ENCODE measurements around the gene DUSP28.
"Not testable (repeated sequence)": the region's sequence is repeated elsewhere in the genome, so short reads cannot be mapped to it uniquely, and the experiment has no call there.

DUSP28 gene

GRCh38 chr2:240529344-240529999 lies 30.7 kb upstream of the DUSP28 start:
- no peak overlapping the region for H3K9ac ChIP-seq (ENCODE audit: low read length)
- no peak overlapping the region for H3K4me3 ChIP-seq (ENCODE audit: low read length)
- H3K4me1 ChIP-seq (ENCODE audit: control insufficient read depth, insufficient read depth, low read length): no peaks in the 10 kb centered on the region
- H3K36me3 ChIP-seq (ENCODE audit: control insufficient read depth, insufficient read depth, low read length, severe bottlenecking): peaks cover 18% of the 10 kb centered on the region
- no peaks in the 10 kb centered on the region for H3K27me3 ChIP-seq (replicated peaks; ENCODE audit: control insufficient read depth, insufficient read depth, low read length)
- DNase-seq (ENCODE audit: low read depth): no peak
- peaks cover 28% of the 10 kb centered on the region for H3K9me3 ChIP-seq (ENCODE audit: control insufficient read depth, low read length)

DNA sequence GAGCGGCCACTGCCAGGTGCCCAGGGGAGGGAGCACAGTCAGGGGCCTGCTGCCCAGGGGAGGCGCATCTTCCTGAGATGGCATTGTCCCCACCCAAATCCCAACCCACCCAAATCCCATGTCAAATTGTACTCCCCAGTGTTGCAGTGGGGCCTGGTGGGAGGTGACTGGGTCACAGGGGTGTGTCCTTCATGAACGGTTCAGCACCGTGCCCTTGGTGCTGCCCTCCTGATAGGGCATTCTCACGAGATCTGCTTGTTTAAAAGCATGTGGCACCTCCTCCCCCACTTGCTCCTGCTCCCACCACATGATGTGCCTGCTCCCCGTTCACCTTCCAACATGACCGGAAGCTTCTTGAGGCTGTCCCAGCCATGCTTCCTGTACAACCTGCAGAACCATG lies 30.0 kb upstream of the DUSP28 start:
- Histone ChIP-seq H3K36me3 (ENCODE audit: control insufficient read depth, insufficient read depth, low read length, severe bottlenecking) (peaks cover 18% of the 10 kb centered on the region), H3K9me3 (ENCODE audit: control insufficient read depth, low read length) (peaks cover 25% of the 10 kb centered on the region), H3K4me3 (ENCODE audit: low read length) (no peak overlapping the region), H3K27me3 (replicated peaks; ENCODE audit: control insufficient read depth, insufficient read depth, low read length) (no peaks in the 10 kb centered on the region), H3K4me1 (ENCODE audit: control insufficient read depth, insufficient read depth, low read length) (no peaks in the 10 kb centered on the region), H3K9ac (ENCODE audit: low read length) (no peak overlapping the region)
- DNase-seq (ENCODE audit: low read depth): no peak

DNA sequence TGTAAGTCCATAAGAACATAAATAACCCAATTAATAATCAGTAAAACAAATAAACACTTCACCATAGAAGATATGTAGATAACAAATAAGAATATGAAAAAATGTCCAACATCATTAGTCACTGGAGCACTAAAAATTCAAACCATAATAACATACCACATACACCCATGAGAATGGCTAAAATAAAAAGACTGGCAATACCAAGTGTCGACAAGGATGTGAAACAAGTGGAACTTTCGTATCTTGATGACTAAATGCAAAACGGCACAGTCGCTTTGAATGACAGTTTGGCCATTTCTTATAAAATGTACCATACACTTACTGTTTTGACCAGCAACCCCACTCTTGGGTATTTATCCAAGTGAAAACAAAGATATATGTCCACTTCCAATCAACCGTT lies 29.1 kb upstream of the DUSP28 start:
- H3K36me3 ChIP-seq (ENCODE audit: control insufficient read depth, insufficient read depth, low read length, severe bottlenecking): peaks cover 18% of the 10 kb centered on the region
- no peaks in the 10 kb centered on the region for H3K4me1 ChIP-seq (ENCODE audit: control insufficient read depth, insufficient read depth, low read length)
- DNase-seq (ENCODE audit: low read depth): no peak
- no peaks in the 10 kb centered on the region for H3K27me3 ChIP-seq (replicated peaks; ENCODE audit: control insufficient read depth, insufficient read depth, low read length)
- H3K4me3 ChIP-seq (ENCODE audit: low read length): no peak overlapping the region
- H3K9me3 ChIP-seq (ENCODE audit: control insufficient read depth, low read length): peaks cover 23% of the 10 kb centered on the region
- H3K9ac ChIP-seq (ENCODE audit: low read length): no peak overlapping the region

DNA sequence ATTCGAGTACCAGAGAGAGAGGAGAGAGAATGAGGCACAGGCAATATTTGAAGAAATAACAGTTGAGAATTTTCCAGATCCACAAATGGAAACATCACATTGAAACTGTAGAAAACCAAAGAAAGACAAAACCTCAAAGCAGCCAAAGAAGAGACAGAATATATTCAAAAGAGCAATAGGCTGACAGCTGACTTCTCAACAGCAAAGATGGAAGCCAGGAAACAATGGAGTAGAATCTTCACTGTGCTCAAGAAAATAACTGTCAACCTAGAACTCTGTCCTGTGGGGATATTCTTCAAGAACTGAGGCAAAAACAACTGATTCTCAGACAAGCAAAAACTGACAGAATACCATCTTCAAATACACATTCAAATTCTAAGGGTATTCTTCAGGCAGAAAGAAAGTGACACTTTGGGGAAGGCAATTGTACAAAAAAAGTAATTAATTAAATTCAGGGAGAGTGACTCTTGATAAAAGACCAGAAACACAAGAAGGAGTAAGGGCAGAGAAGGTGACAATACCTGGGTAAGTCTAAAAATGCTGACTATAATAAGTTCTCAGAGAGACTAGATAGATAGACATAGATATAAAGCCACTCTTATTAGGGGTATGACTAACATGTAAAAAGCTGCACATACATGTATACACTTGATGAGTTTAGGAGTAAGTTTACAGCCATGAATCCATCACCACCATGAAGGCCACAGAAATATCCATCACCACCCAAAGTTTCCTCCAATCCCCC lies 28.0 kb upstream of the DUSP28 start:
- Histone ChIP-seq H3K27me3 (replicated peaks; ENCODE audit: control insufficient read depth, insufficient read depth, low read length) (no peaks in the 10 kb centered on the region), H3K36me3 (ENCODE audit: control insufficient read depth, insufficient read depth, low read length, severe bottlenecking) (peaks cover 16% of the 10 kb centered on the region), H3K9ac (ENCODE audit: low read length) (no peak overlapping the region), H3K4me1 (ENCODE audit: control insufficient read depth, insufficient read depth, low read length) (no peaks in the 10 kb centered on the region), H3K9me3 (ENCODE audit: control insufficient read depth, low read length) (peaks cover 23% of the 10 kb centered on the region), H3K4me3 (ENCODE audit: low read length) (no peak overlapping the region)
- DNase-seq (ENCODE audit: low read depth): no peak

DNA sequence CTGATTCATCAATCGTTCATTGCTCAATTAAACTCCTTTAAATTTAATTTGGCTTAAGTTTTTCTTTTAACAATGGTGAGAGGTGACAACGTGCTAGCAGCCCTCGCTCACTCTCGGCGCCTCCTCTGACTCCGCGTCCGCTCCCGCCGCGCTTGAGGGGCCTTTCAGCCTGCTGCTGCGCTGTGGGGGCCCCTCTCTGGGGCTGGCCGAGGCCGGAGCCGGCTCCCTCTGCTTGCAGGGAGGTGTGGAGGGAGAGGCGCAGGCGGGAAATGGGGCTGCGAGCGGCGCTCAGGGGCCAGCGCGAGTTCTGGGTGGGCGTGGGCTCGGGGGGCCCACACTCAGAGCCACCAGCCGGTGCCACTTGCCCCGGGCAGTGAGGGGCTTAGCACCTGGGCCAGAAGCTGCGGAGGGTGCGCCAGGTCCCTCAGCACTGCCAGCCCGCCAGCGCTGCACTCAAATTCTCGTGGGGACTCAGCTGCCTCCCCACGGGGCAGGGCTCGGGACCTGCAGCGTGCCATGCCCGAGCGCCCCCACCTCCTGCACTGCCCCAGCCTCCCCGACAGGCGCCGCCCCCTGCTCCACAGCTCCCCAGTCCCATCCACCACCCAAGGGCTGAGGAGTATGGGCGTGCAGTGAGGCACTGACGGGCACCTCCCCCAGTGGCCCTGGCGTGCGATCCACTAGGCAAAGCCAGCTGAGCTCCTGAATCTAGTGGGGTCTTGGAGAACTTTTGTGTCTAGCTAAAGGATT lies 22.0 kb upstream of the DUSP28 start:
- Histone ChIP-seq H3K4me3 (ENCODE audit: low read length) (no peak overlapping the region), H3K36me3 (ENCODE audit: control insufficient read depth, insufficient read depth, low read length, severe bottlenecking) (peaks cover 9% of the 10 kb centered on the region)
- no peak for DNase-seq (ENCODE audit: low read depth)

DNA sequence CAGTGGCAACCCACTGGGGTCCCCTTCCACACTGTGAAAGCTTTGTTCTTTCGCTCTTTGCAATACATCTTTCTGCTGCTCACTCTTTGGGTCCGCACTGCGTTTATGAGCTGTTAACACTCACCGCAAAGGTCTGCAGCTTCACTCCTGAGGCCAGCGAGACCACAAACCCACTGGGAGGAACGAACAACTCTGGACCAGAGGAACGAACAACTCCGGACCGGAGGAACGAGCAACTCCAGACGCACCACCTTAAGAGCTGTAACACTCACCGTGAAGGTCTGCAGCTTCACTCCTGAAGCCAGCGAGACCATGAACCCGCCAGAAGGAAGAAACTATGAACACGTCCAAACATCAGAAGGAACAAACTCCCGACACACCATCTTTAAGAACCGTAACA lies 21.1 kb upstream of the DUSP28 start:
- H3K9me3 ChIP-seq (ENCODE audit: control insufficient read depth, low read length); H3K27me3 ChIP-seq (replicated peaks; ENCODE audit: control insufficient read depth, insufficient read depth, low read length); H3K36me3 ChIP-seq (ENCODE audit: control insufficient read depth, insufficient read depth, low read length, severe bottlenecking); DNase-seq (ENCODE audit: low read depth); H3K4me3 ChIP-seq (ENCODE audit: low read length); H3K9ac ChIP-seq (ENCODE audit: low read length); H3K4me1 ChIP-seq (ENCODE audit: control insufficient read depth, insufficient read depth, low read length): not testable (repeated sequence)

More for the DNA sequence above, 22.0 kb upstream of the DUSP28 start:
- Histone ChIP-seq H3K9ac (ENCODE audit: low read length) (no peak overlapping the region), H3K9me3 (ENCODE audit: control insufficient read depth, low read length) (no peaks in the 10 kb centered on the region), H3K27me3 (replicated peaks; ENCODE audit: control insufficient read depth, insufficient read depth, low read length) (no peaks in the 10 kb centered on the region), H3K4me1 (ENCODE audit: control insufficient read depth, insufficient read depth, low read length) (no peaks in the 10 kb centered on the region)

- no peak overlapping the region for H3K4me3 ChIP-seq (ENCODE audit: low read length)
- no peak for DNase-seq (ENCODE audit: low read depth)
- H3K9ac ChIP-seq (ENCODE audit: low read length): no peak overlapping the region
- H3K36me3 ChIP-seq (ENCODE audit: control insufficient read depth, insufficient read depth, low read length, severe bottlenecking): peaks cover 9% of the 10 kb centered on the region
- H3K4me1 ChIP-seq (ENCODE audit: control insufficient read depth, insufficient read depth, low read length): no peaks in the 10 kb centered on the region
- H3K9me3 ChIP-seq (ENCODE audit: control insufficient read depth, low read length): no peaks in the 10 kb centered on the region
- H3K27me3 ChIP-seq (replicated peaks; ENCODE audit: control insufficient read depth, insufficient read depth, low read length): no peaks in the 10 kb centered on the region
These were observed 20.3 kb upstream of the DUSP28 start for GRCh38 chr2:240539906-240540305.

- no peak for DNase-seq (ENCODE audit: low read depth)
- Histone ChIP-seq H3K36me3 (ENCODE audit: control insufficient read depth, insufficient read depth, low read length, severe bottlenecking) (peaks cover 9% of the 10 kb centered on the region), H3K4me1 (ENCODE audit: control insufficient read depth, insufficient read depth, low read length) (no peaks in the 10 kb centered on the region), H3K9me3 (ENCODE audit: control insufficient read depth, low read length) (peaks cover 6% of the 10 kb centered on the region), H3K27me3 (replicated peaks; ENCODE audit: control insufficient read depth, insufficient read depth, low read length) (no peaks in the 10 kb centered on the region), H3K4me3 (ENCODE audit: low read length) (no peak overlapping the region), H3K9ac (ENCODE audit: low read length) (no peak overlapping the region)
These were observed 8.9 kb upstream of the DUSP28 start for GRCh38 chr2:240551288-240551687.

DNA sequence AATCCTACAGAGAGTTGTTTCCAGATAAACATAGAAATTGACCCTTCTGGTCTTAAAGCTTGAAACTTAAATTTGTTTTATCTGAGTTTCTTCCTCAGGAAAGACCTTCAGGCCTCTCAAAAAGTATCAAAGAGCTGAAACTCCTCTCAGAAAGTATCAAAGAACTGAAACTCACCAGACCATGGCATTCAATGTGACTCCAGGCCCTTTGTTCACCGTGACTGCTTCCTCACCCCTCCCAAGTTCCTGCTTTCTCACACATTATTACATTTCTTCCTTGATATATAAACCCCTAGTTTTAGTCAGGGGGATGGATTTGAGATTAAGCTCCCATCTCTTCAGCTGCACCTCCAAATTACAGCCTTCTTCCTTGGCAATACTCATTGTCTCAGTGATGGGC lies 8.3 kb upstream of the DUSP28 start:
- Histone ChIP-seq H3K4me3 (ENCODE audit: low read length) (no peak overlapping the region), H3K9ac (ENCODE audit: low read length) (no peak overlapping the region), H3K27me3 (replicated peaks; ENCODE audit: control insufficient read depth, insufficient read depth, low read length) (no peaks in the 10 kb centered on the region), H3K36me3 (ENCODE audit: control insufficient read depth, insufficient read depth, low read length, severe bottlenecking) (peaks cover 9% of the 10 kb centered on the region), H3K9me3 (ENCODE audit: control insufficient read depth, low read length) (peaks cover 6% of the 10 kb centered on the region), H3K4me1 (ENCODE audit: control insufficient read depth, insufficient read depth, low read length) (peaks cover 3% of the 10 kb centered on the region)
- DNase-seq (ENCODE audit: low read depth): no peak

GRCh38 chr2:240553956-240554480 lies 6.1 kb upstream of the DUSP28 start:
- Histone ChIP-seq H3K9me3 (ENCODE audit: control insufficient read depth, low read length) (peaks cover 6% of the 10 kb centered on the region), H3K4me3 (ENCODE audit: low read length) (no peak overlapping the region), H3K9ac (ENCODE audit: low read length) (no peak overlapping the region), H3K27me3 (replicated peaks; ENCODE audit: control insufficient read depth, insufficient read depth, low read length) (no peaks in the 10 kb centered on the region), H3K4me1 (ENCODE audit: control insufficient read depth, insufficient read depth, low read length) (peaks cover 20% of the 10 kb centered on the region), H3K36me3 (ENCODE audit: control insufficient read depth, insufficient read depth, low read length, severe bottlenecking) (peaks cover 9% of the 10 kb centered on the region)
- no peak for DNase-seq (ENCODE audit: low read depth)

- peaks cover 29% of the 10 kb centered on the region for H3K4me1 ChIP-seq (ENCODE audit: control insufficient read depth, insufficient read depth, low read length)
- no peak overlapping the region for H3K4me3 ChIP-seq (ENCODE audit: low read length)
- DNase-seq (ENCODE audit: low read depth): no peak
- peaks cover 9% of the 10 kb centered on the region for H3K36me3 ChIP-seq (ENCODE audit: control insufficient read depth, insufficient read depth, low read length, severe bottlenecking)
- H3K9me3 ChIP-seq (ENCODE audit: control insufficient read depth, low read length): peaks cover 6% of the 10 kb centered on the region
- H3K9ac ChIP-seq (ENCODE audit: low read length): no peak overlapping the region
- H3K27me3 ChIP-seq (replicated peaks; ENCODE audit: control insufficient read depth, insufficient read depth, low read length): no peaks in the 10 kb centered on the region
These were observed 5.2 kb upstream of the DUSP28 start for GRCh38 chr2:240554767-240555493.

All from adipocyte (in vitro differentiated cells).